Transverse colon (tissue), 3 donors: ENCODE measurements around the gene TMEM151A.

Experiments
- POLR2A ChIP-seq: fragments of 450-650 bp; IDR thresholded peaks from one replicate; pipeline ENCODE4 v1.6.1; 2016; ENCODE audit warnings: antibody characterized with exemption, mild to moderate bottlenecking, moderate library complexity
- TF ChIP-seq, protein P1 (sequence below), 5 experiments: fragments of 200-600 bp in 3 of 5; fragments of 450-650 bp in 2 of 5; sonication (generic) in 3 of 5; IDR thresholded peaks; 1 replicate in 2 of 5; 2 replicates in 3 of 5; pipeline ENCODE4 v1.5.1; 2016 to 2017; ENCODE audit warnings: antibody characterized with exemption in 5 of 5, inconsistent platforms in 3 of 5, mild to moderate bottlenecking in 2 of 5, moderate library complexity in 1 of 5

DNA sequence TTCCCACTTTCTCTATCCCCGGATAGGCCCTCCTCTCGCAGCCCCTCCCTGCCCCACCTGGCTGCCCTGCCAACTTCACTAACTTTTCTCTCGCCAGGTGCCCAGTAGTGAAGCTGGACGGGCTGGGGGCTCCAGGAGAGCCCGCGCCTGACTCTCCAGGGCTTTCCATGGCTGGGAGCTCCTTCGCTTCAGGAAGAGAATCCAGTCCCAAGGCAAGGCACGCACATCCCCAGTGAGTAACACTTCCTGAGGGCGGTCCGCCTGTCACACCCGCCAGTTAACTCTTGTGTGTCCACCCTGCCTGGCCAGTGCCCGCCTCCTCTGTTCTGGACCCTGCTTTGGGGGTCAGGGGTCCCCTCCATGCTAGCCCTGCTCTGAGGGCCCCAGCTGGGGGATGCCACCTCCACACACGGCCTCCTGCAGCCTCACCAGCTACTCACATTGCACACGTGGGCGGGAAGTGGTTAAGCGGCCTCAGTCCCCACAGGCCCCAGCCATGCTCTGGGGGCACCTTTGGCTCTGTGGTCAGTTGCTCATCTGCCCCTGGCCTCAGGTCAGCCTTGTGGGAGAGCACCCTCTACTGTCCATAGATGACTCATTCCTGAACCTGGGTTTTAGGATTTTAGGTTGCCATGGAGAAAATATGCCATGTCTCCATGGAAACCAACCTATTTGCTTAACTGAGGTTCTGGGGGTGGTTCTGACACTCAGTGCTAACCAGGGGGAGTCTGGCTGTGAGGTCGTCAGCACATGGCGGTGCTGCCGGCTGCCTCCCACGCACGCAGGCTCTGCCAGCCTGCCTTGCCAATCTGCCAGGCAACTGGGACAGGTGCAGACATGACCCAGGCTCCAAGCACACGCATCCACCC, 44.8 kb downstream of the TMEM151A start, which contains the start of gene RIN1:
- TF ChIP-seq, protein P1, sequence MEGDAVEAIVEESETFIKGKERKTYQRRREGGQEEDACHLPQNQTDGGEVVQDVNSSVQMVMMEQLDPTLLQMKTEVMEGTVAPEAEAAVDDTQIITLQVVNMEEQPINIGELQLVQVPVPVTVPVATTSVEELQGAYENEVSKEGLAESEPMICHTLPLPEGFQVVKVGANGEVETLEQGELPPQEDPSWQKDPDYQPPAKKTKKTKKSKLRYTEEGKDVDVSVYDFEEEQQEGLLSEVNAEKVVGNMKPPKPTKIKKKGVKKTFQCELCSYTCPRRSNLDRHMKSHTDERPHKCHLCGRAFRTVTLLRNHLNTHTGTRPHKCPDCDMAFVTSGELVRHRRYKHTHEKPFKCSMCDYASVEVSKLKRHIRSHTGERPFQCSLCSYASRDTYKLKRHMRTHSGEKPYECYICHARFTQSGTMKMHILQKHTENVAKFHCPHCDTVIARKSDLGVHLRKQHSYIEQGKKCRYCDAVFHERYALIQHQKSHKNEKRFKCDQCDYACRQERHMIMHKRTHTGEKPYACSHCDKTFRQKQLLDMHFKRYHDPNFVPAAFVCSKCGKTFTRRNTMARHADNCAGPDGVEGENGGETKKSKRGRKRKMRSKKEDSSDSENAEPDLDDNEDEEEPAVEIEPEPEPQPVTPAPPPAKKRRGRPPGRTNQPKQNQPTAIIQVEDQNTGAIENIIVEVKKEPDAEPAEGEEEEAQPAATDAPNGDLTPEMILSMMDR (IDR thresholded peaks at IDR 0.05): peak in 3 of 5 experiments; percentile 19 to 24 (median 24)
- TF ChIP-seq POLR2A: peak; percentile 59
